GM12878 (cell line): ENCODE results near the gene TBXAS1. TPM values are rescaled to one million over a fixed set of nuclear protein-coding genes. Genes with fewer than 3 reads are reported as not detected.

ENCODE experiments used
- ATAC-seq: fragments of 200-7000 bp; cut with Tn5 transposase; 3 replicates; pipeline ENCODE4 v1.9.1; 2020; ENCODE audit warnings: mild to moderate bottlenecking, moderate library complexity
- BruUV-seq: library from RNA; stranded (reverse); fragments of 400-500 nt; replicated peaks from 2 replicates; lab custom pipeline; 2021; lab: Mats Ljungman, UMichigan
- CTCF ChIA-PET: fragments of 300-600 bp; sonication (Branson Sonifier 250); formaldehyde crosslinking; extraction: SDS; loops from one replicate; lab custom pipeline; 2021; ENCODE audit warnings: inconsistent platforms; lab: Yijun Ruan, JAX
- POLR2A ChIA-PET: fragments of 350-600 bp; formaldehyde crosslinking; extraction: SDS; loops from one replicate; lab custom pipeline; 2021; ENCODE audit warnings: inconsistent platforms; lab: Charles Lee
- RAD21 ChIA-PET: fragments of 300-600 bp; sonication (Branson Sonifier 250); formaldehyde crosslinking; loops from one replicate; lab custom pipeline; 2023; ENCODE audit warnings: antibody characterized with exemption; ENCODE audit not compliant: unreplicated experiment; lab: Charles Lee
- SMC1A ChIA-PET: fragments of 300-600 bp; sonication (Branson Sonifier 250); formaldehyde crosslinking; loops from one replicate; lab custom pipeline; 2023; ENCODE audit not compliant: unreplicated experiment, uncharacterized antibody; lab: Charles Lee
- DNase-seq: peaks from one replicate; pipeline ENCODE4 v3.0.0-alpha.2; 2011; ENCODE audit warnings: low read depth, low spot score
- FAIRE-seq: peaks from 3 replicates; lab custom pipeline; 2011; peaks lifted over from hg19 to GRCh38; lab: Jason Lieb, UNC
- H2AFZ ChIP-seq: 2 replicates; pipeline ENCODE4 v1.6.0; 2011; ENCODE audit warnings: low read depth, low read length, control low read depth; ENCODE audit not compliant: control insufficient read depth
- H3K27ac ChIP-seq: 2 replicates; pipeline ENCODE4 v1.5.1; 2011; ENCODE audit warnings: control low read depth; ENCODE audit not compliant: control insufficient read depth, insufficient read depth
- H3K27me3 ChIP-seq, 2 experiments: replicated peaks in 1 of 2; 2 replicates each; pipeline versions ENCODE4 v1.6.0 to v1.6.1; 2011; ENCODE audit warnings: low read length in 1 of 2; ENCODE audit not compliant: control insufficient read depth in 2 of 2, insufficient read depth in 2 of 2
- H3K36me3 ChIP-seq, 2 experiments: 2 replicates each; pipeline ENCODE4 v1.5.1; 2011; ENCODE audit warnings: low read length in 1 of 2; ENCODE audit not compliant: control insufficient read depth in 2 of 2, insufficient read depth in 2 of 2
- H3K4me1 ChIP-seq: 2 replicates; pipeline ENCODE4 v1.6.1; 2011; ENCODE audit warnings: mild to moderate bottlenecking, low read length, moderate library complexity, mixed read lengths; ENCODE audit not compliant: control insufficient read depth, insufficient read depth
- H3K4me2 ChIP-seq: 2 replicates; pipeline ENCODE4 v1.6.0; 2011; ENCODE audit warnings: control low read depth; ENCODE audit not compliant: control insufficient read depth, insufficient read depth
- H3K4me3 ChIP-seq: fragments of 200-600 bp; sonication (generic); 2 replicates; pipeline ENCODE4 v1.5.1; 2016
- H3K79me2 ChIP-seq: 2 replicates; pipeline ENCODE4 v1.6.0; 2011; ENCODE audit warnings: low read length; ENCODE audit not compliant: control insufficient read depth, insufficient read depth
- H3K9ac ChIP-seq: 2 replicates; pipeline ENCODE4 v1.8.0; 2011; ENCODE audit warnings: low read length, control low read depth, mixed read lengths; ENCODE audit not compliant: control insufficient read depth, insufficient read depth
- H3K9me3 ChIP-seq: replicated peaks from 3 replicates; pipeline ENCODE4 v1.5.1; 2011; ENCODE audit warnings: mild to moderate bottlenecking, low read length; ENCODE audit not compliant: control insufficient read depth, insufficient read depth
- H4K20me1 ChIP-seq: 2 replicates; pipeline ENCODE4 v1.6.0; 2011; ENCODE audit not compliant: control insufficient read depth, insufficient read depth
- BCL3 ChIP-seq: IDR thresholded peaks from 2 replicates; pipeline ENCODE4 v1.6.1; 2011; ENCODE audit warnings: borderline replicate concordance, low read depth, mild to moderate bottlenecking, moderate library complexity, low read length; ENCODE audit not compliant: insufficient read depth, poor library complexity, severe bottlenecking
- CBX5 ChIP-seq: sonication (generic); IDR thresholded peaks from 2 replicates; pipeline ENCODE4 v1.6.1; 2016; ENCODE audit warnings: low read depth, moderate library complexity, mild to moderate bottlenecking, inconsistent platforms
- EP300 ChIP-seq, 2 experiments: fragments of 150-350 bp in 1 of 2; IDR thresholded peaks; 2 replicates each; pipeline ENCODE4 v1.6.1; 2011 to 2012; ENCODE audit warnings: low read depth in 2 of 2, low read length in 2 of 2, borderline replicate concordance in 1 of 2, improper control_type of control experiment in 1 of 2, inconsistent platforms in 1 of 2; ENCODE audit not compliant: control insufficient read depth in 1 of 2
- FOS ChIP-seq: IDR thresholded peaks from 3 replicates; pipeline ENCODE4 v1.6.1; 2011; ENCODE audit warnings: borderline replicate concordance; ENCODE audit not compliant: insufficient read length; ENCODE audit errors: extremely low read depth
- KAT2A ChIP-seq: conservative IDR thresholded peaks from 2 replicates; pipeline ENCODE4 v1.6.1; 2011; ENCODE audit warnings: low read depth, low read length; ENCODE audit not compliant: control insufficient read depth
- MEF2A ChIP-seq: IDR thresholded peaks from 2 replicates; pipeline ENCODE4 v1.6.1; 2011; ENCODE audit warnings: low read depth, mild to moderate bottlenecking, low read length, moderate library complexity; ENCODE audit not compliant: insufficient read depth
- SUZ12 ChIP-seq: fragments of 200-600 bp; sonication (generic); IDR thresholded peaks from one replicate; pipeline ENCODE4 v1.6.1; 2018; ENCODE audit warnings: antibody characterized with exemption, mild to moderate bottlenecking; ENCODE audit not compliant: unreplicated experiment
- TARDBP ChIP-seq: IDR thresholded peaks from 2 replicates; pipeline ENCODE4 v1.6.1; 2016; ENCODE audit warnings: borderline replicate concordance
- WRNIP1 ChIP-seq: IDR thresholded peaks from 2 replicates; pipeline ENCODE4 v1.6.1; 2011; ENCODE audit warnings: low read depth, low read length, improper control_type of control experiment, borderline replicate concordance
- WGBS: methylation state at CpG from one replicate; pipeline ENCODE4 v1.1.6; 2016; ENCODE audit warnings: low lambda C conversion rate; ENCODE audit not compliant: insufficient replicate concordance, insufficient coverage; ENCODE audit errors: missing lambda C conversion rate; 5-methylcytosine and 5-hydroxymethylcytosine counted together
- in situ Hi-C: fragments of 300-500 bp; cut with MboI; formaldehyde crosslinking; loops from 9 replicates; pipeline ENCODE4 v1.14.3; 2018; ENCODE audit warnings: mixed read lengths
- intact Hi-C: fragments of 100-400 bp; cut with micrococcal nuclease; formaldehyde crosslinking; loops from one replicate; pipeline ENCODE4 v1.14.2; 2022; ENCODE audit not compliant: unreplicated experiment
- polyA plus RNA-seq, 11 experiments: library from polyadenylated mRNA; depleted of rRNA in 4 of 11; unstranded in 6 of 11; stranded (reverse) in 5 of 11; fragments of >200 nt; fragmentation: Nextera tagmentation in 4 of 11; fragmentation: Illumina TruSeq in 1 of 11; extraction: Ambion mirVana in 4 of 11; extraction: Trizol in 1 of 11; gene quantifications; 1 replicate in 1 of 11; 2 replicates in 10 of 11; pipeline versions ENCODE4 v1.2.1 to v1.2.3, GENCODE V29; 2011 to 2016; ENCODE audit warnings: inconsistent platforms in 2 of 11, missing spikeins in 2 of 11, low read depth in 1 of 11
- total RNA-seq, 4 experiments: library from RNA; depleted of rRNA in 3 of 4; stranded (reverse); fragments of >200 nt in 3 of 4; fragmentation: Illumina TruSeq in 1 of 4; extraction: Trizol in 1 of 4; gene quantifications; 2 replicates each; pipeline versions ENCODE4 v1.2.1 to v1.2.3, GENCODE V29; 2013 to 2021

Gene TBXAS1
- total and polyA plus RNA-seq, 10 of the 15 experiments (the other 5 are each of a cell fraction or from before 2014, with no cell fraction given): 1.5 to 32.7 (median 16.3) TPM

- SMC1A ChIA-PET: interaction anchor here (1.2 to 2.3 kb wide), 2 partner anchors 23 kb away, joined by 3 to 10 read pairs; no protein-coding TSS in a partner anchor
- Histone ChIP-seq H3K4me3 (no peak overlapping the region), H3K4me2 (no peak overlapping the region), H4K20me1 (no peaks in the 10 kb centered on the region), H3K36me3 (no peaks in the 10 kb centered on the region), H3K9ac (no peak overlapping the region), H2AFZ (no peak overlapping the region), H3K27ac (no peak overlapping the region), H3K4me1 (peaks cover 10% of the 10 kb centered on the region), H3K9me3 (no peaks in the 10 kb centered on the region), H3K79me2 (no peaks in the 10 kb centered on the region), H3K27me3 (no peaks in the 10 kb centered on the region)
- CTCF ChIA-PET: no interaction called here
- WGBS: 78% methylated on average over 5 of the region's 5 CpGs
- BruUV-seq: no TSS peak
- intact Hi-C loops: no loop called here
- no peak for FAIRE-seq
- RAD21 ChIA-PET: interaction anchor here (0.6 kb wide), 1 partner anchor 206 kb away, joined by 3 read pairs; no protein-coding TSS in a partner anchor
- no peak for ATAC-seq
- DNase-seq: no peak
- no peak for TF ChIP-seq BCL3
- TF ChIP-seq KAT2A: no peak
- POLR2A ChIA-PET: no interaction called here
- in situ Hi-C loops: no loop called here
Observed at GRCh38 chr7:139853506-139854123, 24.6 kb downstream of the TBXAS1 start.

- H3K27ac ChIP-seq: no peak overlapping the region
- ChIA-PET SMC1A (interaction anchor here (2.3 kb wide), 1 partner anchor 23 kb away, joined by 10 read pairs; no protein-coding TSS in a partner anchor), POLR2A (interaction anchor here (0.7 kb wide), 1 partner anchor 44 kb away, joined by 3 read pairs; no protein-coding TSS in a partner anchor), RAD21 (interaction anchor here (0.6 to 0.9 kb wide), 2 partner anchors 24 to 206 kb away, joined by 3 read pairs; no protein-coding TSS in a partner anchor), CTCF (no interaction called here)
- TF ChIP-seq CBX5 (no peak), SUZ12 (no peak), FOS (no peak), MEF2A (no peak), WRNIP1 (no peak), EP300 (IDR thresholded peaks at IDR 0.05; ENCODE audit: borderline replicate concordance in 1 of 2, control insufficient read depth in 1 of 2, low read depth in 2 of 2, low read length in 2 of 2) (no peak), TARDBP (no peak)
- in situ Hi-C loops (no loop called here), intact Hi-C loops (no loop called here)
- H4K20me1 ChIP-seq: no peaks in the 10 kb centered on the region
- no peak overlapping the region for H3K4me3 ChIP-seq
- no peak overlapping the region for H2AFZ ChIP-seq
- ATAC-seq: no peak
- H3K9me3 ChIP-seq: no peaks in the 10 kb centered on the region
- H3K9ac ChIP-seq: no peak overlapping the region
- no peak for DNase-seq
- no peak overlapping the region for H3K4me2 ChIP-seq
- H3K27me3 ChIP-seq: no peaks in the 10 kb centered on the region
- BruUV-seq: no TSS peak
- WGBS: 74% methylated on average over 5 of the region's 5 CpGs
- FAIRE-seq: no peak
- H3K79me2 ChIP-seq: no peaks in the 10 kb centered on the region
- H3K4me1 ChIP-seq: peaks cover 10% of the 10 kb centered on the region
- H3K36me3 ChIP-seq: no peaks in the 10 kb centered on the region
Observed at GRCh38 chr7:139854124-139854511, 25.1 kb downstream of the TBXAS1 start.
